22Rv1 (cell line): ENCODE data around the gene PIK3R4.

ENCODE experiments used
- H3K27ac ChIP-seq: fragments of 450-650 bp; 2 replicates; pipeline ENCODE4 v1.5.1; 2017
- ZFX ChIP-seq: fragments of 450-650 bp; IDR thresholded peaks from 2 replicates; pipeline ENCODE4 v1.6.1; 2017; ENCODE audit warnings: antibody characterized with exemption, borderline replicate concordance
- TF ChIP-seq, protein P1 (sequence below): fragments of 450-650 bp; IDR thresholded peaks from 2 replicates; pipeline ENCODE4 v1.5.1; 2017; ENCODE audit warnings: mild to moderate bottlenecking

The PIK3R4 gene

DNA sequence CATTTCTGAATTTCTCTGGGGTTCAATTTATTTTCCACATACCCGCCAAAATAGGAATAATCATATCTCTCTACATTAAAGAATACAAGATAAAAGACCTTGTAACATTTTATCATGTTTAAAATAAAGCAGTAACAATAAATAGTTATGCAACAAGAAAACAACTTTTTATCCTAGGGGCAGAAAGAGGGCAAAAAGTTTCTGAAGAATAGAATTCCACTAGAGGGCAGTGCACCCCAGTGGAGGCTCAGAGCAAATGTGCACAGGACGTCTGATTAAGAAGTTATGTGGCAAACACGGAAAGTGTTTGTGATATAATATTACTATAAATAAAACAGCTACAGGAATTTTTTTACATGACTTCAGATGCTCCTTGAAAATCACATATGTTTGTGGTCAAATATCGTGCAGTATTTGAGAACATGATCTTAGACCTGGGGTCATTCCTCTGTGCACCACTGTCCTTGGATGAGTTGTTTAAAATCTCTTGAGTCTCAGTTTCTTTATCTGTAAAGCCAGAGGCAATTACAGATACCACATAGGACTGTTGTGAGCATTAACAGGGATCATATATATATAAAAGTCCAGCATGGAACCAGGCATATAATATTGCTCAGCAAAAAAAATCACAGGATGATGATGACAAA lies 13.2 kb upstream of the PIK3R4 start:
- no peak overlapping the region for H3K27ac ChIP-seq
- no peak for TF ChIP-seq ZFX
- TF ChIP-seq, protein P1, sequence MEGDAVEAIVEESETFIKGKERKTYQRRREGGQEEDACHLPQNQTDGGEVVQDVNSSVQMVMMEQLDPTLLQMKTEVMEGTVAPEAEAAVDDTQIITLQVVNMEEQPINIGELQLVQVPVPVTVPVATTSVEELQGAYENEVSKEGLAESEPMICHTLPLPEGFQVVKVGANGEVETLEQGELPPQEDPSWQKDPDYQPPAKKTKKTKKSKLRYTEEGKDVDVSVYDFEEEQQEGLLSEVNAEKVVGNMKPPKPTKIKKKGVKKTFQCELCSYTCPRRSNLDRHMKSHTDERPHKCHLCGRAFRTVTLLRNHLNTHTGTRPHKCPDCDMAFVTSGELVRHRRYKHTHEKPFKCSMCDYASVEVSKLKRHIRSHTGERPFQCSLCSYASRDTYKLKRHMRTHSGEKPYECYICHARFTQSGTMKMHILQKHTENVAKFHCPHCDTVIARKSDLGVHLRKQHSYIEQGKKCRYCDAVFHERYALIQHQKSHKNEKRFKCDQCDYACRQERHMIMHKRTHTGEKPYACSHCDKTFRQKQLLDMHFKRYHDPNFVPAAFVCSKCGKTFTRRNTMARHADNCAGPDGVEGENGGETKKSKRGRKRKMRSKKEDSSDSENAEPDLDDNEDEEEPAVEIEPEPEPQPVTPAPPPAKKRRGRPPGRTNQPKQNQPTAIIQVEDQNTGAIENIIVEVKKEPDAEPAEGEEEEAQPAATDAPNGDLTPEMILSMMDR: peak; percentile 96

GRCh38 chr3:130758624-130759369 lies 12.2 kb upstream of the PIK3R4 start:
- TF ChIP-seq ZFX: no peak
- TF ChIP-seq, protein P1: no peak
- no peak overlapping the region for H3K27ac ChIP-seq

GRCh38 chr3:130757611-130758150 lies 11.1 kb upstream of the PIK3R4 start:
- H3K27ac ChIP-seq: no peak overlapping the region
- TF ChIP-seq, protein P1: no peak
- no peak for TF ChIP-seq ZFX

DNA sequence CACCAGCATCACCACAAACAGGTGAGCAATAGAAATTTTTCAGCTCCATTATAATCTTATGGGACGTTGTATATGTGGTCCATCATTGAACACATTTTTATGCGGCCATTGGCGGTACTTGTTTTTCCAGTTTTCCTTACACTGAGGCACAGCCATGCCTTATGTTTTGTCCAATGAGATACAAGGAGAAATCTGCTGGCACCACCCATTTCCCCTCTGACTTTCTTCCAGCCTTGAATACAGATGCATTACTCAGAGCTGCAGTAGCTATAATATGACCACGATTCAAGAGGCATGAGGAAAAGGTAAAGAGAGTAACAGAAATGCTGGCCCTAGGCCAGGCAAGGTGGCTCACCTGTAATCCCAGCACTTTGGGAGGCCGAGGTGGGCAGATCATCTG lies 9.0 kb upstream of the PIK3R4 start:
- TF ChIP-seq ZFX: no peak
- TF ChIP-seq, protein P1: no peak
- H3K27ac ChIP-seq: no peak overlapping the region

GRCh38 chr3:130748981-130749380 lies 2.4 kb upstream of the PIK3R4 start:
- 0 out of 2 replicates have a peak overlapping the region, but pooled peaks have one; percentile 75 for H3K27ac ChIP-seq
- TF ChIP-seq, protein P1: no peak
- no peak for TF ChIP-seq ZFX

DNA sequence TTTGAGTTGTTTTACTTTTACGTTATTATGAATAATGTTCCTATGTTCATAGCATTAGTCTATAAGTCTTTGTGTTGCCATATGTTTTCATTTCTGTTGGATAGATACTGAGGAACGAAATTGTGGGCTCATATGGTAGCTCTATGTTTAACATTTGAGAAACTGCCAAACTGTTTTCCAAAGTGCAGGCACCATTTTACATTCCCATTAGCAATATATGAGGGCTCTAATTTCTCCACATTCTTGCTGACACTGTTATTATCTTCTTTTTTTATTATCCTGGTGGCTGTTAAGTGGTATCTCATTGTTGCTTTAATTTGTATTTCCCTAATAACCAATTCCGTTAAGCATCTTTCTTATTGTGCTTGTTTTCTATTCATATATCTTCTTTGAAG lies 1.8 kb upstream of the PIK3R4 start:
- peak overlapping the region; percentile 75 for H3K27ac ChIP-seq

More for the DNA sequence above, 1.8 kb upstream of the PIK3R4 start:
- TF ChIP-seq, protein P1: no peak
- no peak for TF ChIP-seq ZFX
